SK-N-MC (cell line): ENCODE measurements around the gene PLPP3.

Source experiments
- DNase-seq: peaks from one replicate; pipeline ENCODE4 v3.0.0-alpha.2; 2011; ENCODE audit warnings: low read depth, low spot score
- H3K27ac ChIP-seq: fragments of 200-600 bp; sonication (generic); 2 replicates; pipeline ENCODE4 v1.5.1; 2016; ENCODE audit warnings: mixed run types
- H3K36me3 ChIP-seq: fragments of 200-600 bp; sonication (generic); 2 replicates; pipeline ENCODE4 v1.6.1; 2017; ENCODE audit warnings: antibody characterized with exemption, low read length, mixed read lengths; ENCODE audit not compliant: insufficient read depth
- H3K4me3 ChIP-seq: fragments of 200-600 bp; sonication (generic); 2 replicates; pipeline ENCODE4 v1.5.1; 2016
- H3K9ac ChIP-seq: fragments of 200-600 bp; sonication (generic); 2 replicates; pipeline ENCODE4 v1.8.0; 2017; ENCODE audit warnings: mixed run types, mixed read lengths; ENCODE audit not compliant: insufficient read length
- H3K9me3 ChIP-seq: fragments of 200-600 bp; sonication (generic); 2 replicates; pipeline ENCODE4 v1.6.1; 2017; ENCODE audit warnings: low read depth, mild to moderate bottlenecking, antibody characterized with exemption, low read length, moderate library complexity, mixed read lengths
- EZH2 ChIP-seq: fragments of 200-600 bp; sonication (generic); IDR thresholded peaks from one replicate; pipeline ENCODE4 v1.6.1; 2017; ENCODE audit warnings: antibody characterized with exemption
- FOXP2 ChIP-seq: optimal IDR thresholded peaks from 2 replicates; pipeline ENCODE3; 2011; ENCODE audit warnings: mild to moderate bottlenecking, moderate library complexity; ENCODE audit not compliant: insufficient read depth; ENCODE audit errors: extremely low read length, control extremely low read depth
- POLR2AphosphoS5 ChIP-seq: IDR thresholded peaks from 2 replicates; pipeline ENCODE4 v1.6.1; 2012; ENCODE audit warnings: mild to moderate bottlenecking, low read depth, low read length, borderline replicate concordance

Gene PLPP3

GRCh38 chr1:56591909-56592308 is 12.5 kb upstream of the PLPP3 start:
- TF ChIP-seq EZH2 (no peak), POLR2AphosphoS5 (no peak)
- Histone ChIP-seq H3K9ac (no peak overlapping the region), H3K9me3 (no peaks in the 10 kb centered on the region)

GRCh38 chr1:56590520-56591011 is 11.2 kb upstream of the PLPP3 start:
- Histone ChIP-seq H3K27ac (no peak overlapping the region), H3K9me3 (no peaks in the 10 kb centered on the region), H3K9ac (no peak overlapping the region), H3K36me3 (no peaks in the 10 kb centered on the region), H3K4me3 (no peak overlapping the region)
- no peak for TF ChIP-seq POLR2AphosphoS5
- no peak for TF ChIP-seq EZH2
- TF ChIP-seq FOXP2, result no peak
- no peak for DNase-seq

More at GRCh38 chr1:56591909-56592308, 12.5 kb upstream of the PLPP3 start:
- Histone ChIP-seq H3K36me3 (no peaks in the 10 kb centered on the region), H3K27ac (no peak overlapping the region), H3K4me3 (no peak overlapping the region)
- DNase-seq, result no peak

GRCh38 chr1:56589369-56589768 is 10.0 kb upstream of the PLPP3 start:
- no peak overlapping the region for H3K9ac ChIP-seq
- H3K9me3 ChIP-seq, result no peaks in the 10 kb centered on the region
- no peak overlapping the region for H3K4me3 ChIP-seq
- H3K27ac ChIP-seq, result no peak overlapping the region
- DNase-seq, result no peak
- no peaks in the 10 kb centered on the region for H3K36me3 ChIP-seq
- TF ChIP-seq EZH2 (no peak), FOXP2 (no peak), POLR2AphosphoS5 (no peak)

- no peak overlapping the region for H3K4me3 ChIP-seq
- H3K27ac ChIP-seq, result no peak overlapping the region
- TF ChIP-seq POLR2AphosphoS5 (no peak), EZH2 (no peak), FOXP2 (no peak)
- no peaks in the 10 kb centered on the region for H3K9me3 ChIP-seq
- no peaks in the 10 kb centered on the region for H3K36me3 ChIP-seq
- H3K9ac ChIP-seq, result no peak overlapping the region
- no peak for DNase-seq
Observed at GRCh38 chr1:56586502-56586901, 7.1 kb upstream of the PLPP3 start.

GRCh38 chr1:56585985-56586384 is 6.6 kb upstream of the PLPP3 start:
- no peak for DNase-seq
- Histone ChIP-seq H3K9me3 (no peaks in the 10 kb centered on the region), H3K9ac (no peak overlapping the region), H3K27ac (no peak overlapping the region), H3K36me3 (no peaks in the 10 kb centered on the region), H3K4me3 (no peak overlapping the region)
- TF ChIP-seq EZH2, result no peak

- H3K9ac ChIP-seq, result no peak overlapping the region
- DNase-seq, result peak; percentile 16
- no peak overlapping the region for H3K4me3 ChIP-seq
- no peak overlapping the region for H3K27ac ChIP-seq
- H3K9me3 ChIP-seq, result no peaks in the 10 kb centered on the region
- TF ChIP-seq EZH2, result no peak
- no peak for TF ChIP-seq POLR2AphosphoS5
- TF ChIP-seq FOXP2, result no peak
- no peaks in the 10 kb centered on the region for H3K36me3 ChIP-seq
Observed at GRCh38 chr1:56584910-56585528, 5.7 kb upstream of the PLPP3 start.

GRCh38 chr1:56583957-56584468 is 4.7 kb upstream of the PLPP3 start:
- Histone ChIP-seq H3K9ac (no peak overlapping the region), H3K36me3 (no peaks in the 10 kb centered on the region), H3K27ac (no peak overlapping the region), H3K9me3 (no peaks in the 10 kb centered on the region), H3K4me3 (no peak overlapping the region)
- no peak for DNase-seq
- TF ChIP-seq POLR2AphosphoS5, result no peak
- no peak for TF ChIP-seq FOXP2
- TF ChIP-seq EZH2, result no peak

- Histone ChIP-seq H3K9ac (no peak overlapping the region), H3K36me3 (no peaks in the 10 kb centered on the region), H3K4me3 (no peak overlapping the region), H3K9me3 (no peaks in the 10 kb centered on the region), H3K27ac (no peak overlapping the region)
- DNase-seq, result no peak
- TF ChIP-seq EZH2, result no peak
Observed at GRCh38 chr1:56580771-56581170, 1.4 kb upstream of the PLPP3 start.
